Endothelial cell of umbilical vein (primary cell): ENCODE results near the gene HTR6. TPM values are rescaled to one million over a fixed set of nuclear protein-coding genes. Genes with fewer than 3 reads are reported as not detected.

Source experiments
- BruUV-seq: library from RNA; stranded (reverse); fragments of 400-500 nt; replicated peaks from 2 replicates; lab custom pipeline; 2021; lab: Mats Ljungman, UMichigan
- CTCF ChIA-PET: fragments of 300-600, 350-600 bp; sonication (Branson Sonifier 250); formaldehyde crosslinking; loops from one replicate; lab custom pipeline; 2021; ENCODE audit warnings: antibody characterized with exemption, inconsistent platforms; lab: Charles Lee
- POLR2A ChIA-PET: fragments of 300-600, 350-600 bp; sonication (Branson Sonifier 250); formaldehyde crosslinking; loops from one replicate; lab custom pipeline; 2021; ENCODE audit warnings: antibody characterized with exemption, inconsistent platforms; lab: Charles Lee
- DNase-seq: peaks from one replicate; pipeline ENCODE4 v3.0.0-alpha.2; 2011; ENCODE audit warnings: low read depth, low spot score
- FAIRE-seq: peaks from 2 replicates; lab custom pipeline; 2011; peaks lifted over from hg19 to GRCh38; lab: Jason Lieb, UNC
- H2AFZ ChIP-seq: 2 replicates; pipeline ENCODE4 v1.6.0; 2012; ENCODE audit warnings: low read depth, low read length, control low read depth, inconsistent platforms
- H3K27ac ChIP-seq: 2 replicates; pipeline ENCODE4 v1.5.1; 2011; ENCODE audit warnings: low read depth, mild to moderate bottlenecking, control low read depth, low read length, moderate library complexity; ENCODE audit not compliant: insufficient read depth
- H3K27me3 ChIP-seq, 2 experiments: 2 replicates each; pipeline versions ENCODE4 v1.6.0 to v1.6.1; 2011; ENCODE audit warnings: low read length in 2 of 2, mixed read lengths in 1 of 2; ENCODE audit not compliant: control insufficient read depth in 2 of 2, insufficient read depth in 2 of 2
- H3K36me3 ChIP-seq, 2 experiments: 2 replicates in 1 of 2; 3 replicates in 1 of 2; pipeline ENCODE4 v1.5.1; 2011; ENCODE audit warnings: low read length in 2 of 2, mild to moderate bottlenecking in 1 of 2, moderate library complexity in 1 of 2; ENCODE audit not compliant: control insufficient read depth in 2 of 2, insufficient read depth in 2 of 2; ENCODE audit errors: extremely low read depth in 1 of 2
- H3K4me1 ChIP-seq: 3 replicates; pipeline ENCODE4 v1.5.1; 2011; ENCODE audit warnings: mild to moderate bottlenecking, low read length; ENCODE audit not compliant: control insufficient read depth, insufficient read depth; ENCODE audit errors: extremely low read depth
- H3K4me2 ChIP-seq: 2 replicates; pipeline ENCODE4 v1.6.1; 2011; ENCODE audit warnings: low read length, control low read depth, mixed read lengths; ENCODE audit not compliant: insufficient read depth
- H3K4me3 ChIP-seq, 3 experiments: fragments of 200-600 bp in 1 of 3; sonication (generic), shearing (Covaris generic) in 1 of 3; replicated peaks in 1 of 3; 2 replicates each; pipeline ENCODE4 v1.5.1; 2011 to 2016; ENCODE audit warnings: control low read depth in 3 of 3, low read length in 3 of 3, mild to moderate bottlenecking in 2 of 3, inconsistent platforms in 1 of 3, low read depth in 1 of 3, moderate library complexity in 1 of 3; ENCODE audit not compliant: insufficient read depth in 1 of 3
- H3K79me2 ChIP-seq: 2 replicates; pipeline ENCODE4 v1.6.0; 2012; ENCODE audit warnings: low read length, inconsistent platforms; ENCODE audit not compliant: control insufficient read depth, insufficient read depth
- H3K9ac ChIP-seq: replicated peaks from 2 replicates; pipeline ENCODE3; 2011; ENCODE audit warnings: low read length, control low read depth; ENCODE audit not compliant: insufficient read depth; ENCODE audit errors: extremely low read depth
- H3K9me1 ChIP-seq: replicated peaks from 3 replicates; pipeline ENCODE4 v1.6.0; 2011; ENCODE audit warnings: mild to moderate bottlenecking, low read length; ENCODE audit not compliant: control insufficient read depth, insufficient read depth; ENCODE audit errors: extremely low read depth
- H3K9me3 ChIP-seq: replicated peaks from 2 replicates; pipeline ENCODE4 v1.5.1; 2012; ENCODE audit warnings: low read length, inconsistent platforms; ENCODE audit not compliant: control insufficient read depth, insufficient read depth
- H4K20me1 ChIP-seq: replicated peaks from 2 replicates; pipeline ENCODE3; 2011; ENCODE audit warnings: mild to moderate bottlenecking, low read length; ENCODE audit not compliant: control insufficient read depth, insufficient read depth; ENCODE audit errors: extremely low read depth
- EZH2 ChIP-seq: IDR thresholded peaks from 2 replicates; pipeline ENCODE4 v1.6.1; 2012; ENCODE audit warnings: borderline replicate concordance, low read depth, mild to moderate bottlenecking, moderate library complexity, low read length, inconsistent platforms; ENCODE audit not compliant: severe bottlenecking
- FOS ChIP-seq: IDR thresholded peaks from 2 replicates; pipeline ENCODE4 v1.6.1; 2011; ENCODE audit warnings: mild to moderate bottlenecking, low read length, moderate library complexity, borderline replicate concordance; ENCODE audit not compliant: insufficient read depth
- GATA2 ChIP-seq: IDR thresholded peaks from 2 replicates; pipeline ENCODE4 v1.7.0; 2011; ENCODE audit warnings: low read depth, mild to moderate bottlenecking, moderate library complexity, mixed read lengths, low read length; ENCODE audit not compliant: insufficient read length, insufficient read depth
- JUN ChIP-seq: IDR thresholded peaks from 2 replicates; pipeline ENCODE4 v1.6.1; 2011; ENCODE audit warnings: borderline replicate concordance, low read depth; ENCODE audit not compliant: insufficient read length, insufficient read depth
- MAX ChIP-seq: IDR thresholded peaks from 2 replicates; pipeline ENCODE4 v1.6.1; 2011; ENCODE audit not compliant: insufficient read depth, insufficient read length
- MYC ChIP-seq: IDR thresholded peaks from one replicate; pipeline ENCODE4 v1.6.1; 2011; ENCODE audit warnings: mild to moderate bottlenecking, low read depth, low read length
- POLR2A ChIP-seq: IDR thresholded peaks from 2 replicates; pipeline ENCODE4 v1.6.1; 2012; ENCODE audit warnings: low read depth, mild to moderate bottlenecking, control low read depth, low read length
- POLR2AphosphoS5 ChIP-seq: IDR thresholded peaks from 2 replicates; pipeline ENCODE4 v1.6.1; 2012; ENCODE audit warnings: low read depth, mild to moderate bottlenecking, control low read depth, low read length, moderate library complexity; ENCODE audit not compliant: insufficient read depth
- dilution Hi-C: fragments of 300-500 bp; cut with MboI; formaldehyde crosslinking; loops from one replicate; pipeline ENCODE4 v1.15.0; 2019; ENCODE audit warnings: low sequenced_read_pairs; ENCODE audit not compliant: extremely low pct_ligation_motif_present
- intact Hi-C: fragments of 100-400 bp; cut with micrococcal nuclease; formaldehyde crosslinking; loops from one replicate; pipeline ENCODE4 v1.10.0; 2022
- polyA plus RNA-seq, 4 experiments: library from polyadenylated mRNA; depleted of rRNA in 3 of 4; stranded (reverse) in 3 of 4; unstranded in 1 of 4; fragments of >200 nt; gene quantifications; 2 replicates each; pipeline versions ENCODE4 v1.2.1 to v1.2.3, GENCODE V29; 2011 to 2012; ENCODE audit warnings: missing spikeins in 1 of 4
- total RNA-seq: library from RNA; stranded (reverse); gene quantifications from 2 replicates; pipeline ENCODE4 v1.2.3, GENCODE V29; 2021
- TF ChIP-seq, protein P1 (sequence below), 2 donors: IDR thresholded peaks; 1 replicate in 1 of 2; 2 replicates in 1 of 2; pipeline ENCODE4 v1.5.1; 2011; ENCODE audit warnings: low read length in 2 of 2, mild to moderate bottlenecking in 2 of 2, moderate library complexity in 2 of 2, control low read depth in 1 of 2, inconsistent platforms in 1 of 2, low read depth in 1 of 2; ENCODE audit not compliant: insufficient read depth in 1 of 2; ENCODE audit errors: extremely low read depth in 1 of 2

The HTR6 gene
- total and polyA plus RNA-seq, 2 donors (not counting 3 experiments of a cell fraction or from before 2014, with no cell fraction given), result not detected

GRCh38 chr1:19644681-19645410 is 19.8 kb upstream of the HTR6 start:
- CTCF ChIA-PET, result interaction anchor here (1.1 to 4.7 kb wide), 5 partner anchors 9 to 254 kb away, joined by 3 to 21 read pairs (median 7); no protein-coding TSS in a partner anchor
- H4K20me1 ChIP-seq, result no peaks in the 10 kb centered on the region
- intact Hi-C loops, result loop anchor here (1.0 to 2.0 kb wide), 3 partner anchors 49 to 206 kb away; a partner anchor contains a TSS
- peak overlapping the region; percentile 19 for H2AFZ ChIP-seq
- no peak overlapping the region for H3K27ac ChIP-seq
- TF ChIP-seq, protein P1, sequence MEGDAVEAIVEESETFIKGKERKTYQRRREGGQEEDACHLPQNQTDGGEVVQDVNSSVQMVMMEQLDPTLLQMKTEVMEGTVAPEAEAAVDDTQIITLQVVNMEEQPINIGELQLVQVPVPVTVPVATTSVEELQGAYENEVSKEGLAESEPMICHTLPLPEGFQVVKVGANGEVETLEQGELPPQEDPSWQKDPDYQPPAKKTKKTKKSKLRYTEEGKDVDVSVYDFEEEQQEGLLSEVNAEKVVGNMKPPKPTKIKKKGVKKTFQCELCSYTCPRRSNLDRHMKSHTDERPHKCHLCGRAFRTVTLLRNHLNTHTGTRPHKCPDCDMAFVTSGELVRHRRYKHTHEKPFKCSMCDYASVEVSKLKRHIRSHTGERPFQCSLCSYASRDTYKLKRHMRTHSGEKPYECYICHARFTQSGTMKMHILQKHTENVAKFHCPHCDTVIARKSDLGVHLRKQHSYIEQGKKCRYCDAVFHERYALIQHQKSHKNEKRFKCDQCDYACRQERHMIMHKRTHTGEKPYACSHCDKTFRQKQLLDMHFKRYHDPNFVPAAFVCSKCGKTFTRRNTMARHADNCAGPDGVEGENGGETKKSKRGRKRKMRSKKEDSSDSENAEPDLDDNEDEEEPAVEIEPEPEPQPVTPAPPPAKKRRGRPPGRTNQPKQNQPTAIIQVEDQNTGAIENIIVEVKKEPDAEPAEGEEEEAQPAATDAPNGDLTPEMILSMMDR (IDR thresholded peaks at IDR 0.05; ENCODE audit: extremely low read depth in 1 of 2, insufficient read depth in 1 of 2, low read depth in 1 of 2, low read length in 2 of 2), result no peak
- no peak for TF ChIP-seq FOS
- TF ChIP-seq JUN, result no peak
- no peak for TF ChIP-seq POLR2AphosphoS5
- TF ChIP-seq POLR2A, result no peak
- TF ChIP-seq GATA2, result no peak
- TF ChIP-seq MAX, result no peak
- no peak for TF ChIP-seq EZH2
- no peak for TF ChIP-seq MYC
- peaks cover 0 to 1% of the 10 kb centered on the region in 2 experiments for H3K27me3 ChIP-seq
- peak overlapping the region; percentile 20 for H3K9ac ChIP-seq
- POLR2A ChIA-PET, result no interaction called here
- peak; percentile 24 for DNase-seq
- dilution Hi-C loops, result loop anchor here (25.0 kb wide), 1 partner anchor 233 kb away; no protein-coding TSS in a partner anchor
- peaks cover 12% of the 10 kb centered on the region for H3K4me1 ChIP-seq
- BruUV-seq, result TSS peak; percentile 34
- H3K9me3 ChIP-seq, result no peaks in the 10 kb centered on the region
- peak overlapping the region; percentile 18 for H3K4me2 ChIP-seq
- FAIRE-seq, result peak; percentile 59
- H3K79me2 ChIP-seq, result peaks cover 6% of the 10 kb centered on the region
- H3K36me3 ChIP-seq, result no peaks in the 10 kb centered on the region
- H3K4me3 ChIP-seq, result peak overlapping the region; percentile 29 to 49 (median 31)
- H3K9me1 ChIP-seq, result no peaks in the 10 kb centered on the region
